ENCODE measurements around the gene USE1.
"Not testable (repeated sequence)": the region's sequence is repeated elsewhere in the genome, so short reads cannot be mapped to it uniquely, and the experiment has no call there.

The USE1 gene

DNA sequence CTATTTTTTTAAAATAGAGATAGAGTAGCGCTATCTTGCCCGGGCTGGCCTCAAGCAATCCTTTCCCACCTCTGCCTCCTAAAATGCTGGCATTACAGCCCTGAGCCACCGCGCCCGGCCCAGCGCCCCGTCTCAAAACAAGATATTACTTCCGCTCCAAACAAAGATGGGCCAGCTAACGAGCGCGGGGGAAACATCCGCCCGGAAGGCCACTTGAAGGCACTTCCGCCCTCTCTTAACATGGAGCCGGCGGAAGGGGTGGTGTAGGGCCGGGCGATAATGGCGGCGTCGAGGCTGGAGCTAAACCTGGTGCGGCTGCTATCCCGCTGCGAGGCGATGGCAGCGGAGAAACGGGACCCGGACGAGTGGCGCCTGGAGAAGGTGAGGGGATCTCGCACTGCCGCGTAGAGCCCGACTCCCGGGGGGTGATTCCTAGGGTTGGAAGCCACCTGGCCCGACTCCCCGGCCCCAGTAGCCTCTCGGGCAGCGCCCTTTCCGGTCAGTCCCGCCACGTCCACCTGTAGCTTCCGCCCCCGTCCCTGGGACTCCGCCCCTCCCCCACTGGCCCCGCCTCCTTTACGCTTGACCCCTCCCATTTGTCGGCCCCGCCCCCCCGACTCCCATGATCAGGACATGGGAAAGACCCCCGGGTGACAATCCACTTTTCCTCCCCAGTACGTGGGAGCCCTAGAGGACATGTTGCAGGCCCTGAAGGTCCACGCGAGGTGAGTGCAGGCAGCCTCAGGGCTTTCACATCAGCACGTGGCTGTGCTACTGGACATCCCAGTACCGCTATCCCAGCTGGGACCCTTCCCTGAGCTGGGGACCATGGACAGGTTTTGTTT is at the start of gene USE1:
TSS of gene USE1 (plus strand) at position 231 of the 845 bp plus-strand sequence. CDS start at position 280, 49 bp downstream.
- DNase-seq, result peak; percentile 91

DNA sequence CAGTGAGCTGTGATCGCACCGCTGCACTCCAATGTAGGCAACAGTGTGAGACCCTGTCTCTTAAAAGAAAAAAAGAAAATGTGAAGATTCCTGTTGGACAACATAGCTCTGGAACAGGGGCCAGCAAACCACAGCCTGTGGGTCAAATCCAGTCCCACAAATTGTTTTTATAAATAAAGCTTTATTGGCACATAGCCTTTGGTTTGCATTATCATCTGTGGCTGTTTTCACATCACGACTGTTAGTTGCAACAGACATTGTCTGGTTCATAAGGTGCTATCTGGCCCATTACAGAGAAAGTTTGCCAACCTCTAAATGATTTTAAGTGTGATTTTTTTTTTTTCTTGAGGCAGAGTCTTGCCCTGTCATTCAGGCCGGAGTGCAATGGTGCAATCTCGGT is 49.4 kb upstream of the USE1 start:
- no peak for DNase-seq

GRCh38 chr19:17170538-17171297 is 44.4 kb upstream of the USE1 start:
- DNase-seq, result no peak

- DNase-seq, result no peak
These were observed 43.3 kb upstream of the USE1 start for GRCh38 chr19:17171874-17172273.

DNA sequence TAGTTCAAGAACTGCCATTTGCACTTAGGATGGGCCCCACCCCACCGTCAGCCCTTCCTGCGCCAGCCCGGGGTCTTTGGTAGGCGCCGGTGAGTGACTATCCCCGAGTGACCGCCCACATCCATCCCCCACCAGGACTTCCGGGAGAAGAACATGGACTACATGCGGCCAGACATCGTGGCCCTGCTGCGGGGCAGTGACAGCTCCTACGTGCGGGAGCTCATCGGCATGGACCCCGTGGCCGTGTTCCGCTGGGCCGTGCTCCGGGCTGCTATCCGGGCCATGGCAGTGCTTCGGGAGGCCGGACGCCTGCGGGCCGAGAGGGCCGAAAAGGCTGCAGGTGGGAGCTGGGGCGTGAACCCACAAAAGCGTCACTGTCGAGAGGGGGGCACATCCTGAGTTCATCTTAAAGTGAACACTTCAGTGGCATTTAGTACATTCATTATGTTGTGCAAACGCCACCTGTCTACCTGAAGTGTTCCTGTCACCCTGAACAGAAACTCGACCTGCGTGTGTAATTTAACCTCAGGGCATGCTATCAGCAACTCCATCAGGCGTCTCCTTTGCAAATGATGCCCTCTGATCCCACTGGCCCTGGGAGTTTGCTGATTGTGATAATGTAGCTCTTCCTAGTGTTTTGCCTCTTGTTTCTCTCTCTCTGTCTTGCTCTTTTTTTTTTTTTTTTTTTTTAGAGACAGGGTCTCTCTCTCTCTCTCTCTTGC is 42.4 kb upstream of the USE1 start:
- no peak for DNase-seq

DNA sequence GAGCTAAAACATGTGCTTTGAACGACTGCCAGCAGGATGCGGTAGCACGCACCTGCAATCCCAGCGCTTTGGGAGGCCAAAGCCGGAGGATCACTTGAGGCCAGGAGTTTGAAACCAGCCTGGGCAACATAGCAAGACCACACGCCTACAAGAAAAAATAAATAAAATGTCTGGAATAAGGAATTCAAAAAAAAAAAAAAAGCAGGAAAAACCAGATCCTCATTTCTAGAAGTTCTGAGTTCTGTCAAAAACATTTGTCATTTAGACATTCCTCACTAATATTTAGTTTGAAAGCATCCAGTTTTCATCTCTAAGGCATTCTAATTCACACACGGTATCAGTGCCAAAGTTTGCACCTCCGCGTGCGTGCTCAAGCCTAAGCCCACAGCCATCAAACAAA is 36.9 kb upstream of the USE1 start:
- no peak for DNase-seq

DNA sequence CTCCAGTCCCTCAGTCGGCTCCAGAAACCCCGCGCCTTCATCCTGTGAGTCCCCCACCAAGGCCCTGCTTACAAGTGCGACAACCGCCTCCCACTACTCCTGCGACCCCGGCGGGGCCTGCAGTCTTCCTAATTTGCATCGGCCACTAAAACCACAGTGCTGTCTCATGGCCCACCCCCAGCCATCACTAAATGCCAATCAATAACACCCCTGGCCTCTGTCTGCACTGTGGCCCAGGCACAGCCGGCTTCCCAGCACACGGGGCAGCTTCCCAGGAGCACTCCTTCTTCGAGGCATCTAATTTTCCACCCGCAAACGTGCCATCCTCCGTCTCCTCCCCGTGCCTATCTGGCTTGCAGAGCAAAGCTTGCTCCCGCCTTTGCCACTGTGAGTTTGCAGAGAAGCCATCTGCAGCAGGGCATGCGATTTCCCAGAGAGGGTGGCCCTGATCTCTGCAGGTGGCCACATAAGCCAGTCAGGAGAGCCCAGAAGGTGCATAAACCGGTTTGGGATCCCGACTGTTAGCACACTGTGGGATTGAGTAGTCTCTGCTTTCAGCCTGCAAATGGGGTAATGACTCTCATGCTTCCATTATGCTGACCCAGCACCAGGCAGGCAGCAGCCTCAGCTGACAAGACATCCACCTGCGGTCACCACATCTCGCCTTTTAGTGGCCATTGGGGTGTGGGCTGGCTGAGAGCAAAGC is 34.0 kb upstream of the USE1 start:
- DNase-seq, result no peak

DNA sequence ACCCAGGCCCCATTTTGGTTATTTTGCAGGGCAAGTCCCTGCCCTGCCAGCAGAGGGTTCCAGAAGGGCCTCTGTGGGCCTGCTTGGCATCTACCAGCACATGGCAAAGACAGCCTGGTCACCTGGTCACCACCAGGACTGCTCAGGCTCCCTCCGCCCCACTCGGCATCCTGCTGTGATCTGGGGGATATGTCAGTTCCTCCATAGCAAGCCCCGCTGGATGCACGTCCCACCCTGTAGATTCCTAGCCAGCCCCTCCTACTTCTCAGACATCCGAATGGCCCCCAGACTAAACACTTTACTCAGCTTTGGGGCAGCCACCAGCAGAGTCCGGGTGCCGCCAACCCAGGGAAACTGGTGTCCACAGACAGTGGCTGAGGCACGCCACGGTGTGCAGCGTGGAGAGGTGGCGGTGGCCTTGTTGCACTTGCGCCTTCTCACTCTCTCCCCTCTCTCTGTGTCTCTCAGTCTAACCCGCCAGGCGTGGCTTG is 31.8 kb upstream of the USE1 start:
- DNase-seq, result peak; percentile 49

DNA sequence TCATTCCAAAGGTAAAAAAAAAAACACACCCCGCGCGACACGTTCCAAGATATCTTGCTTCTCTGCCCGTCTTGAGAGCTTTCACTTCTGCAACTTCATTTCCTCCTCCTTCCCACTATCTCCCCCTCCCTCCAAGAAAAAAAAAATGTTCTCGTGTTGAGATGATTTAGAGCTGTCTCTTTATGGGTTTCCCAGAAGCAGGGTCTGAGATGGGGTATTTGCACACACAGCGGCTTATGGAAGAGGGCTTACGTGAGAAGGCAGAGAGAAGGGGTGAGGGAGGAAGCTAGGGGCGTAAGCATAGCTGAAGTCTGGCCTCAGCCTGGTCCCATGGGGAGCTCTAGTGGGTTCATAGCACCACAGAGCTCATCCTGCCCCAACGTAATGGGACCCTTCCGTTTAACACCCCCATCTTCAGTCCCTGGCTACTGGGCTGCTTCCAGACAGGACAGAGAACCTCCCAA is 31.3 kb upstream of the USE1 start:
- DNase-seq, result peak; percentile 46

- peak; percentile 76 for DNase-seq
These were observed 30.8 kb upstream of the USE1 start for GRCh38 chr19:17184371-17184841.

DNA sequence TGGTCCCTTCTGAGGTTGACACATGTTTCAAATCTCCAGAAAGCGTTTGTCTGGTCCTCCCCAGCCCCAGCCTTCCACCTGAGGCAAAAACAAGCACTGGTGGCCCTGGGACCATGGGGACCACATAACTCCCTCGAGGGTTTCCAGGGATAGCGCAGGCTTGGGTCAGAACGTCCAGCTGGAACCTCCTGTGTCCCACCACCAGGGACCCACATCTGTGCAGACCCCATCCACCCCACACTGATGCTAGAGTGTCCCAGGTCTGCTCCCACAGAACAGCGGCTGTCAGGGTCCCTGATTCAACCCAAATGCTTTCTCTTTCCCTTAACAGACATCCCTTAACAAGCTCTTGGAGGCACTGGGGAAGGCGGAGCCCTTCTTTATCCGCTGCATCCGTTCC is 29.6 kb upstream of the USE1 start:
- DNase-seq, result no peak

DNA sequence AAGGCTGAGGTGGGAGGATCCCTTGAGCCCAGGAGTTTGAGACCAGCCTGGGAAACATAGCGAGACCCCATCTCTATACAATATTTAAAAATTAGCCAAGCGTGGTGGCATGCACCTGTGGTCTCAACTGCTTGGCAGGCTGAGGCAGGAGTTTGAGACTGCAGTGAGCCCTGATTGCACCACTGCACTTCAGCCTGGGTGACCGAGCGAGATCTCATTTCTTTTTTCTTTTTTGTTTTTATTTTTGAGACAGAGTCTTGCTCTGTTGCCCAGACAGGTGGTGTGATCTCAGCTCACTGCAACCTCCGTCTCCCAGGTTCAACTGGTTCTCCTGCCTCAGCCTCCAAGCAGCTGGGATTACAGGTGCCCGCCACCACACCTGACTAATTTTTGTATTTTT is 23.4 kb upstream of the USE1 start:
- not testable (repeated sequence) for DNase-seq

- no peak for DNase-seq
These were observed 22.4 kb upstream of the USE1 start for GRCh38 chr19:17192751-17193150.

DNA sequence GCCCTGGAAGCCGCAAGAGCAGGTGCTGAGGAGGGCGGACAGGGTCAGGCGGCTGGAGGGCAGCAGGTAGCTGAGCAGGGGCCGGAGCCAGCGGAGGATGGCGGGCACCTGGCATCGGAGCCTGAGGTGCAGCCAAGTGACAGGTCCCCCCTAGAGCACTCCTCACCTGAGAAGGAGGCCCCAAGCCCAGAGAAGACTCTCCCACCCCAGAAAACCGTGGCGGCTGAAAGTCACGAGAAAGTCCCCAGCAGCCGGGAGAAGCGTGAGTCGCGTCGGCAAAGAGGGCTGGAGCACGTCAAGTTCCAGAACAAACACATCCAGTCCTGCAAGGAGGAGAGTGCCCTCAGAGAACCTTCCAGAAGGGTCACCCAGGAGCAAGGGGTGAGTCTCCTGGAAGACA is 20.5 kb upstream of the USE1 start:
- DNase-seq, result no peak

DNA sequence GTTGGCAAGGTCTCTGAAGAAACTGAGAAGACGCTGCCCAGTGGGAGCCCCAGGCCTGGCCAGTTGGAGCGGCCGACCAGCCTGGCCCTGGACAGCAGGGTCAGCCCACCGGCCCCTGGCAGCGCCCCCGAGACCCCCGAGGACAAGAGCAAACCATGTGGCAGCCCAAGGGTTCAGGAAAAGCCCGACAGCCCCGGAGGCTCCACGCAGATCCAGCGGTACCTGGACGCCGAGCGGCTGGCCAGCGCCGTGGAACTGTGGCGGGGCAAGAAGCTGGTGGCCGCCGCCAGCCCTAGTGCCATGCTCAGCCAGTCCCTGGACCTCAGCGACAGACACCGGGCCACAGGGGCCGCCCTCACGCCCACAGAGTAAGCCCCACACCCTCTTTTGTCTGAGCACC is 20.1 kb upstream of the USE1 start:
- DNase-seq, result no peak

- DNase-seq, result no peak
These were observed 18.5 kb upstream of the USE1 start for GRCh38 chr19:17196610-17197009.

DNA sequence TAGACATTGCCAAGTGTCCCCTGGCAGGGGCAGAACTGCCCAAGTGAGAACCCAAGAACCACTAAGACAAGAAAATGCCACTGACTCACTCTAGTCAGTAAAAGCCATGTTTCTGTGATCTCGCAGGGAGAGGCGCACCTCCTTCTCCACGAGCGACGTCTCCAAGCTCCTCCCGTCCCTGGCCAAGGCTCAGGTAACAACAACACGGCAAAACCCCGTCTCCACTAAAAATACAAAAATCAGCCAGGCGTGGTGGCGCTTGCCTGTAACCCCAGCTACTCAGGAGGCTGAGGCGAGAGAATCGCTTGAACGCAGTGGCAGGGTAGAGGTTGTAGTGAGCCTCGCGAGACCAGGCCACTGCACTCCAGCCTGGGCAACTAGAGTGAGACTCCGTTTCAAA is 17.5 kb upstream of the USE1 start:
- no peak for DNase-seq

- DNase-seq, result no peak
These were observed 14.6 kb upstream of the USE1 start for GRCh38 chr19:17200408-17201079.

- no peak for DNase-seq
These were observed 12.9 kb upstream of the USE1 start for GRCh38 chr19:17202249-17202648.

GRCh38 chr19:17202713-17203112 is 12.4 kb upstream of the USE1 start:
- DNase-seq, result no peak

- peak; percentile 78 for DNase-seq
These were observed 9.7 kb upstream of the USE1 start for GRCh38 chr19:17205237-17206140.
